ENCODE measurements around the gene NAE1. TPM values are rescaled to one million over a fixed set of nuclear protein-coding genes. Genes with fewer than 3 reads are reported as not detected.
"Not testable (repeated sequence)": the region's sequence is repeated elsewhere in the genome, so short reads cannot be mapped to it uniquely, and the experiment has no call there.

The NAE1 gene
- total RNA-seq, 2 experiments from 2014 or later: 85.0 to 106 TPM

DNA sequence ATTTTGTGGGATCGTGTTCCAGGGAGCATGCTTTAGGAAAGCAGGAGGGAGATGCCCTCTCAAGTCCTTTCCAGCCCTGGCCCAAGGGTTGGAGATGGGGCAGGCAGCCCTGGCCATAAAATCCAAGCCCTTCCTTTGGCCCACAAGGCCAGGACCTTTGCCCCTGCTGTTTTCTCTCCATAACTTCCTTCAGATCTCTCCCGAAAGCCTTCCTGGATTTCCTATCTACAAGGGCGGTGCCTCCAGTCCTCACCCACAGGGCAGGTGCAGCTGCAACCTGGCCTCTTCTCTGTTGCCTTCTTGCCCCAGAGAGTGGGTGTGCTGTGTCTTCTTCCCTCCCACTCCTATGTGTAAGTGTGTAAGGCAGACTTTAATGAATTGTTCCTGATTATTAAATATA, 41.1 kb upstream of the NAE1 start:
- intact Hi-C loops (cut with micrococcal nuclease; ENCODE audit: unreplicated experiment): loop anchor here (2.0 kb wide), 3 partner anchors 41 to 465 kb away; partner anchors contain the start of gene NAE1
- BruUV-seq (replicated peaks): no TSS peak
- Histone ChIP-seq H3K79me2 (ENCODE audit: insufficient read depth, low read depth, low read length) (no peaks in the 10 kb centered on the region), H3K27ac (ENCODE audit: low read depth, low read length, poor library complexity, severe bottlenecking) (no peak overlapping the region), H3K9me2 (ENCODE audit: insufficient read depth, low read length) (no peaks in the 10 kb centered on the region), H3K4me3 (ENCODE audit: low read depth, low read length, poor library complexity, severe bottlenecking) (no peak overlapping the region), H3K4me1 (ENCODE audit: insufficient read depth, low read length, poor library complexity, severe bottlenecking) (peaks cover 30% of the 10 kb centered on the region), H3K36me3 (ENCODE audit: insufficient read depth, low read length) (no peaks in the 10 kb centered on the region), H3K9me3 (ENCODE audit: low read length) (peaks cover 6% of the 10 kb centered on the region; the same call in 1 of the 2 replicates), H4K20me1 (ENCODE audit: insufficient read depth, low read length) (no peaks in the 10 kb centered on the region), H2AFZ (ENCODE audit: low read length) (no peak overlapping the region), H3K4me2 (ENCODE audit: low read length) (no peak overlapping the region)
- ChIA-PET CTCF (ENCODE audit: unreplicated experiment) (interaction anchor here (1.1 to 1.6 kb wide), 2 partner anchors 41 to 145 kb away, joined by 5 to 6 read pairs; partner anchors contain the start of gene NAE1), POLR2A (interaction anchor here (1.1 kb wide), 1 partner anchor 57 kb away, joined by 3 read pairs; no protein-coding TSS in a partner anchor)
- DNase-seq (ENCODE audit: low spot score): no peak
- TF ChIP-seq EZH2phosphoT487 (IDR thresholded peaks at IDR 0.05; ENCODE audit: borderline replicate concordance, low read depth, low read length): no peak
- TF ChIP-seq CTCF (conservative IDR thresholded peaks at IDR 0.05; ENCODE audit: low read length): no peak

- H3K79me2 ChIP-seq (ENCODE audit: insufficient read depth, low read depth, low read length); H3K27ac ChIP-seq (ENCODE audit: low read depth, low read length, poor library complexity, severe bottlenecking); H3K4me3 ChIP-seq (ENCODE audit: low read depth, low read length, poor library complexity, severe bottlenecking); intact Hi-C loops (cut with micrococcal nuclease; ENCODE audit: unreplicated experiment); H3K4me2 ChIP-seq (ENCODE audit: low read length); CTCF ChIA-PET (ENCODE audit: unreplicated experiment); H3K9me2 ChIP-seq (ENCODE audit: insufficient read depth, low read length); H3K9me3 ChIP-seq (ENCODE audit: low read length); DNase-seq (ENCODE audit: low spot score); BruUV-seq (replicated peaks); H2AFZ ChIP-seq (ENCODE audit: low read length); H3K36me3 ChIP-seq (ENCODE audit: insufficient read depth, low read length); H4K20me1 ChIP-seq (ENCODE audit: insufficient read depth, low read length): not testable (repeated sequence)
- POLR2A ChIA-PET: interaction anchor here (0.7 to 0.8 kb wide), 2 partner anchors 41 to 57 kb away, joined by 3 to 6 read pairs; partner anchors contain the start of gene NAE1
- peaks cover 30% of the 10 kb centered on the region for H3K4me1 ChIP-seq (ENCODE audit: insufficient read depth, low read length, poor library complexity, severe bottlenecking)
Observed at GRCh38 chr16:66871363-66871762, 40.6 kb upstream of the NAE1 start.

DNA sequence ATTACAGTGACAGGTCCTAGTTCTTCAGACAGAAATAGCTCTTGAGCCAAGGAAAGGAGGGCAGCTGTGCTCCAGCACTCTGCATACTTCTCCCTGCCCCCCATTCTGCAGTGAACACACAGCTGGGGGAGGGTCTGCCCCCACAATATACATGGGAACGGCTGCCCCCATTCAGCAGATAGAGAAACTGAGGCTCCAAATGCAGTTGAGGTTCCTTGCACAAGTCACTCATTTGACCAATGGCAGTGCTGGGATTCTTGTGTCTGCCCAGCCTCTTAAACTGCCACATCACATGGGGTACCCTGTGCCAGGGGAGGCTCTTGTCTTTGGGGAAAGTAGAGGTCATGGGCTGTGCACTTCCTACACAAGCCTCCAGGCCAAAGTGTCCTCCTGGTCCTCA, 38.6 kb upstream of the NAE1 start:
- peaks cover 11% of the 10 kb centered on the region for H3K4me1 ChIP-seq (ENCODE audit: insufficient read depth, low read length, poor library complexity, severe bottlenecking)

More for the DNA sequence above, 38.6 kb upstream of the NAE1 start:
- intact Hi-C loops (cut with micrococcal nuclease; ENCODE audit: unreplicated experiment): loop anchor here (2.0 kb wide), 1 partner anchor 207 kb away; no protein-coding TSS in a partner anchor
- no peaks in the 10 kb centered on the region for H3K9me3 ChIP-seq (ENCODE audit: low read length)
- H4K20me1 ChIP-seq (ENCODE audit: insufficient read depth, low read length): no peaks in the 10 kb centered on the region
- no peak for DNase-seq (ENCODE audit: low spot score)
- H2AFZ ChIP-seq (ENCODE audit: low read length): no peak overlapping the region
- H3K79me2 ChIP-seq (ENCODE audit: insufficient read depth, low read depth, low read length): no peaks in the 10 kb centered on the region
- H3K4me2 ChIP-seq (ENCODE audit: low read length): no peak overlapping the region
- no peaks in the 10 kb centered on the region for H3K36me3 ChIP-seq (ENCODE audit: insufficient read depth, low read length)
- BruUV-seq (replicated peaks): no TSS peak
- H3K4me3 ChIP-seq (ENCODE audit: low read depth, low read length, poor library complexity, severe bottlenecking): no peak overlapping the region
- no peak for TF ChIP-seq EZH2phosphoT487 (IDR thresholded peaks at IDR 0.05; ENCODE audit: borderline replicate concordance, low read depth, low read length)
- no peak for TF ChIP-seq CTCF (conservative IDR thresholded peaks at IDR 0.05; ENCODE audit: low read length)
- no peak overlapping the region for H3K27ac ChIP-seq (ENCODE audit: low read depth, low read length, poor library complexity, severe bottlenecking)
- H3K9me2 ChIP-seq (ENCODE audit: insufficient read depth, low read length): no peaks in the 10 kb centered on the region
- ChIA-PET POLR2A (interaction anchor here (0.6 kb wide), 2 partner anchors 13 to 569 kb away, joined by 3 to 4 read pairs; no protein-coding TSS in a partner anchor), CTCF (ENCODE audit: unreplicated experiment) (no interaction called here)
